GM12892 (cell line): ENCODE data around the gene DLGAP1.

Source experiments
- POLR2A ChIP-seq: IDR thresholded peaks from 2 replicates; pipeline ENCODE4 v1.6.1; 2011; ENCODE audit warnings: low read depth, low read length, control low read depth
- TAF1 ChIP-seq: IDR thresholded peaks from 2 replicates; pipeline ENCODE4 v1.6.1; 2011; ENCODE audit warnings: low read depth, mild to moderate bottlenecking, control low read depth, low read length, borderline replicate concordance

- TF ChIP-seq POLR2A (no peak), TAF1 (no peak)
Observed at GRCh38 chr18:3648641-3649040, 806.5 kb downstream of the DLGAP1 start.
